MM.1S (cell line): ENCODE measurements around the gene PHACTR4.
"Not testable (repeated sequence)": the region's sequence is repeated elsewhere in the genome, so short reads cannot be mapped to it uniquely, and the experiment has no call there.

Experiments
- CTCF ChIP-seq: fragments of 300-600 bp; sonication (generic); IDR thresholded peaks from 2 replicates; pipeline ENCODE4 v1.5.1; 2016; ENCODE audit warnings: antibody characterized with exemption, low read length, mixed read lengths
- EZH2 ChIP-seq: fragments of 300-600 bp; sonication (generic); optimal IDR thresholded peaks from 2 replicates; pipeline ENCODE3; 2017; ENCODE audit warnings: low read depth, mild to moderate bottlenecking, antibody characterized with exemption, low read length, mixed read lengths
- EZH2phosphoT487 ChIP-seq: fragments of 300-600 bp; sonication (generic); IDR thresholded peaks from 2 replicates; pipeline ENCODE4 v1.6.1; 2018; ENCODE audit warnings: antibody characterized with exemption, low read length

GRCh38 chr1:28383785-28384184 lies 14.2 kb downstream of the PHACTR4 start:
- not testable (repeated sequence) for TF ChIP-seq CTCF, EZH2, EZH2phosphoT487
